ENCODE data around the gene HPN.

HPN gene

DNA sequence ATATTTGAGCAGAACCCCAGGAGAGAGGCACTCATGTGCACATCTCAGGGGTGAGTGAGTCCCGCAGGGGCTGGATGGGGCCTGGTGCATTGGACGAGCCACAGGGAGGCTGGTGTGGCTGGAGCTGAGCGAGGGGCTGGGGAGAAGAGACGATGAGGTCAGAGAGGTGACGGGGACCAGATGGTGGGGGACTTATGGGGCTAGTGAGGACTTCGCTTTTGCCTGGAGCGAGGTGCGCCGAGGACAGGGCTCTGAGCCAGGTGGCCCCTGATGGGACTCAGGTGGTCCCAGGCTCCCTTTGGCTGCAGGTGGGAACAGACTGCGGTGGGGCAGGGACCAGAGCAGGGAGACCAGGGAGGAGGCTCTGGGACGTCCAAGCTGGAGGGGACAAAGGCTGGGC lies 67.2 kb downstream of the HPN start:
- DNase-seq, result no peak

DNA sequence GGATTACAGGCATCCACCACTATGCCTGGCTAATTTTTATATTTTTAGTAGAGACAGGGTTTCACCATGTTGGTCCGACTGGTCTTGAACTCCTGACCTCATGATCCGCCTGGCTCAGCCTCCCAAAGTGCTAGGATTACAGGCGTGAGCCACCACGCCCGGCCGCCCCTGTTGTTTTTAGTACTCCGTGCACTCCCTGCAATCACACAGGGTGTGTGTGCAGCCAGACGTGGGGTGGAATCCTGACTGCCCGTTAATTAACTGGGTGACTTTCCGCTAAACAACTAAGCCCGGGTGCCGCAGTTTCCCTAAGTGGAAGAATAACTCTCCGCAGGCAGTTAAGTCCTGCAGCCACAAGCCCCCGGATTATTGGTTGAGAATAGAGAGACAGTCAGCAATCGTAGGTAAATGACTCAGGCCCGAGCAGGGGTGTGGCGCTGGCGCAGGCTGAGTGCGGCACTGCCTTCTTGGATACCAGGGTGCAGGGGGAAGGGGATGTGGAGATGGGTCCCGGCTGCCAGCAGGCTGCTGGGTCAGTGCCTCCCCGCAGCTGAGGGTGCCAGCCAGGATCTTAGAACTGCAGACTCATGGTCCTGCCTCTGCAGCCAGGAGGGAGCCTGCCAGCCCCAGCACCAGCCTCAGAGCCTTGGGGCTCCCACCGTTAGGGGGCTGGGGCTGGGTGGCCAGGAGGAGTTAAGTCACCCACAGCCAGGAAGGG lies 68.0 kb downstream of the HPN start:
- DNase-seq, result no peak

DNA sequence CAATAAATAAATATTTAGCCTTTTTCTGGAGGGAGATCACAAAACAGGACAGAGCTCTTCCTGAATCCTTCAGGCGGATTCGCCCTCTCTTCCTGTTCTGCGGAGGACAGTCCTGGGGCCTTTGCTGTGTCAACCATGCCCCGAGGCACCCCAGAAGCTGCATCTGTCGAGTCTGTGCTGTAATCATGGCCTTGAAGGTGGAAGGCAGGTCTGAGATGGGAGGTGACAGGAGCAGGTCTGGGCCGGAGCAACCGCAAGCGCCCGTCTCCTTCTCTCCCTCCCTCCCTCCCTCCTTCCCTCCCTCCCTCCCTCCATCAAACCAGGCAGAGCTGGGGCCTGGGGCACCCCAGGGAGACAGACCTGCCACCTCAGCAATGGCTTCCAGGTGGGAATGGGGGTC lies 69.5 kb downstream of the HPN start:
- no peak for DNase-seq

DNA sequence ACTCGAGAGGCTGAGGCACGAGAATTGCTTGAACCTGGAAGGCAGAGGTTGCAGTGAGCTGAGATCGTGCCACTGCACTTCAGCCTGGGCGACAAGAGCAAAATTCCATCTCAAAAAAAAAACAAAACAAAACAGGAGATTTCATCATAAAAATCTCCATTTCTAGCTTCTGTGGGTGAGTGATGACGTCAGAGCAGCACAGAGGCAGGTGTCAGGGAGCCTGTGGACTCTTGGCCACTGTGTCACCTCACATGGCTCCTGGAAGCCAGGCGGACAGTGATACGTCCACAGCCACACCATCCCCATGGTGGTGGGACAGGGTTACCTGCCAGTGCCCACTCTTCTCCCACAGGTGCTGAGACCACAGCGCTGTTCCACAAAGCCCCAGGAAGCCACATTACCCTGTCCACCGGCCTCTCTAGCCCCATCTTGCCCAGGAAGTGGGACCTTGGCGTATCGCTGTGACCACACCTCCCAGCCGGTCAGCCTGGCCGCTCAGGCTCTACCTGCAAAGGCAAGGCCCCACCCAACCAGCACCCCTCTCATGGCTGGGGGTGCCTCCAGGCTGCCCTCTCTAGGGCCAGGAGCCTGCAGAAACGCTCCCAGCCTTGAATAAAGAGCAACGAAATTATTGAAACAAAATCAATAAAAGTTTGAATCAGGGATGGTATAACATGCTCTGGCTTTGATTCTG lies 71.6 kb downstream of the HPN start:
- no peak for DNase-seq

DNA sequence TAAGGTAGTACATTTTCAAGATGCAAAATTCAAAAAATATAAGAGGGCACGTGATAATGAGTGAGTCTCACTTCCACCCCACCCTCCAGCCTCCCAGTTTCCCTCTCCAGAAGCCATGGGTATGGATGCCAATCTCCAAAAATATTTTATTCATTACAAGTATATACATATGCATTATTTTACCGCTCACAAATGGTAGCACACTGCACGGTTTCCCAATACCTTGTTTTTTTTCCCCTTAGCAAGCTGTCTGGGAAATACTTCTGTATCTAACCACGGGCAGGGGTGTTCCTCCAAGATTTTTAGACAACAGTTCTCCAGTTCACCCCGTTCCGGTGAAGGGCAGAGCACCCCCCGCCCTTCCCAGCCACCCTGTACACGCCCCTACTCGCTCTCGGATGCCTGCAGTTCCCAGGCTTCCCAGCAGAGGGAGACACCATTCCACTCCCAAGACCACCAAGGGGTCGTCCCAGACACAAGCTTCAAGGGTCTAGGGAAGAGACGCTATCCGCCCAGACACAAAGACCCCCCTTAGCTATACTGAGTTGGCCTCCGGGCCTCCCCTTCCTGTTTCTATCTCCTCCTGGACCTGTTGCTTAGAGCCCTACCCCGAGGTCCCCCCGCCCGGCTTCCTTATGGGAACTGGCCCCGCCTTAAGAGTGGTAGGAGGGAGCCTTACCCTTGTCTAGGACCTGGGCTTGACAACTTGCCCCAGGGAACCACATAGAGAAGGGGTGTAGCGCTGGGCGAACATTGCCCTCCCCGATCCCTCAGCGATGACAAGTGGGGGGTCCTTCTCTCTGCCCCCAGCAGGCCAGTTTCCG lies 73.0 kb downstream of the HPN start:
- peak; percentile 27 to 54 (median 39) for DNase-seq

DNA sequence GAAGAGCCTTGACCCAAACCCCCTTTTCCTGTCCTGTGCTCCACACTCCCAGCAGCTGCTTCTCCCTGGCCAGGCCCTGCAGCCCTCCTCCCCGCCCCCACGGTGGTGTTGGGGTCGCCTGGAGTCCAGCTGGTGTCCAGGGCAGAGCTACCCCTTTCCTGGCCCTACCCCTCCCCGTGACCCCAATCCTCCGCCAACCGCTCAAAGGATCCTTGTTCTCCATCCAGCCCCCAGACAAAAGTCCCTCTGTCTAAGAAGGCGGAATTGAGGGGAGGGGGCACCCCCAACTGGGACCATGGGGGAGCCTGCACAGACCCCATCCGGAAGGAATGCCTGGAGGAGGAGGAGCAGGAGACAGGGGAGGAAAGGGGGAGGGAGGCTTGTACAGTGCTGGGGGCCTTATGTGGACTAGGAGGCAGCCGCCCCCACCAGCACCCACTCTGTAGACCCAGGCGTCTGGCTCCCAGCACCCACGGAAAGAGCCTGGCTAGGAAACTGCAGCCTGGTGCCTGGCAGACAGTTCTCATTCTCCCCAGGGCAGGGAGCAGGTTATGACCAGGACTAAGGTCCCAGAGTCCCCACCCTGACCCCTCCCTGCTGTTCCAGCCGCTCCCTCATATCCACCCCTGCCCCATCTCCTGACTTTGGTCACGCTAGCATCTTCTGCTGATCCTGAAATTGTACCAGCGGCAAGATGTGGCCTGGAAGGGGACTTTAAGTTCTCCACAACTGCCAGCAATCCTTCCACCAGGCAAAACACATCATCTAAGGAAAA lies 73.8 kb downstream of the HPN start, which contains the start of gene FXYD3:
Gene FXYD3 (plus strand): TSS at position 647 of the 775 bp plus-strand sequence. CDS start 3,554 bp downstream, outside the sequence.
- DNase-seq, result no peak

Measured in activated CD4-positive, CD25-positive, alpha-beta regulatory T cell (primary cell).